ENCODE results near the gene OAF.

GRCh38 chr11:120200677-120201076 is 10.2 kb upstream of the OAF start:
- TF ChIP-seq CTCF (IDR thresholded peaks at IDR 0.05 in 8 of 11, conservative IDR thresholded peaks at IDR 0.05 in 3 of 11), result no peak
- no peak for TF ChIP-seq POLR2A (IDR thresholded peaks at IDR 0.05)
- no peak for TF ChIP-seq POLR2AphosphoS5 (IDR thresholded peaks at IDR 0.05)

Measured in spleen (tissue), 7 donors.